HepG2 (cell line): Measurements from ENCODE around the gene SLC22A12. TPM values are rescaled to one million over a fixed set of nuclear protein-coding genes. Genes with fewer than 3 reads are reported as not detected.

Experiments used
- ATAC-seq: fragments of 200-7000 bp; cut with Tn5 transposase; 3 replicates; pipeline ENCODE4 v1.9.1; 2020; ENCODE audit warnings: mild to moderate bottlenecking, moderate library complexity
- BruUV-seq: library from RNA; stranded (reverse); fragments of 400-500 nt; replicated peaks from 2 replicates; lab custom pipeline; 2021; lab: Mats Ljungman, UMichigan
- CTCF ChIA-PET: fragments of 300-600 bp; formaldehyde crosslinking; extraction: SDS; loops from one replicate; lab custom pipeline; 2021; ENCODE audit warnings: low total read pairs, inconsistent platforms, low intra/inter-chr PET ratio; lab: Yijun Ruan, JAX
- POLR2A ChIA-PET: fragments of 350-600 bp; sonication (Branson Sonifier 250); formaldehyde crosslinking; loops from one replicate; lab custom pipeline; 2020; ENCODE audit warnings: antibody characterized with exemption, inconsistent platforms; lab: Yijun Ruan, JAX
- DNase-seq: peaks from one replicate; pipeline ENCODE4 v3.0.0-alpha.2; 2015; ENCODE audit warnings: low spot score
- FAIRE-seq: peaks from 3 replicates; lab custom pipeline; 2011; peaks lifted over from hg19 to GRCh38; lab: Jason Lieb, UNC
- H2AFZ ChIP-seq: one replicate; pipeline ENCODE4 v1.6.1; 2011; ENCODE audit warnings: low read length, inconsistent platforms
- H3K27ac ChIP-seq: fragments of 300-600 bp; 3 replicates; pipeline ENCODE4 v1.8.0; 2011; ENCODE audit warnings: mixed run types, mild to moderate bottlenecking, mixed read lengths, low read length, inconsistent platforms; ENCODE audit not compliant: insufficient read depth; ENCODE audit errors: extremely low read length
- H3K27me3 ChIP-seq, 2 experiments: fragments of 200-600 bp in 1 of 2; 2 replicates in 1 of 2; 3 replicates in 1 of 2; pipeline versions ENCODE4 v1.6.0 to v1.8.0; 2011; ENCODE audit warnings: low read length in 2 of 2, mild to moderate bottlenecking in 2 of 2, moderate library complexity in 2 of 2, inconsistent platforms in 1 of 2; ENCODE audit not compliant: insufficient read depth in 2 of 2, control insufficient read depth in 1 of 2
- H3K36me3 ChIP-seq, 2 experiments: fragments of 200-600 bp in 1 of 2; replicated peaks in 1 of 2; 2 replicates in 1 of 2; 3 replicates in 1 of 2; pipeline versions ENCODE4 v1.5.1 to v1.8.0; 2011; ENCODE audit warnings: low read length in 2 of 2, inconsistent platforms in 1 of 2; ENCODE audit not compliant: insufficient read depth in 2 of 2, control insufficient read depth in 1 of 2
- H3K4me1 ChIP-seq: 2 replicates; pipeline ENCODE4 v1.5.1; 2012; ENCODE audit warnings: low read length, inconsistent platforms; ENCODE audit not compliant: insufficient read depth
- H3K4me2 ChIP-seq: 2 replicates; pipeline ENCODE4 v1.6.0; 2011; ENCODE audit warnings: low read depth, low read length, inconsistent platforms
- H3K4me3 ChIP-seq, 3 experiments: fragments of 200-600 bp in 1 of 3; sonication (generic), shearing (Covaris generic) in 1 of 3; replicated peaks in 1 of 3; 2 replicates each; pipeline ENCODE4 v1.5.1; 2011 to 2016; ENCODE audit warnings: low read length in 3 of 3, inconsistent platforms in 2 of 3, low read depth in 2 of 3, mild to moderate bottlenecking in 2 of 3, control low read depth in 1 of 3, mixed read lengths in 1 of 3; ENCODE audit not compliant: insufficient read depth in 1 of 3
- H3K79me2 ChIP-seq: one replicate; pipeline ENCODE4 v1.6.1; 2011; ENCODE audit warnings: low read length, inconsistent platforms; ENCODE audit not compliant: insufficient read depth
- H3K9ac ChIP-seq: 2 replicates; pipeline ENCODE4 v1.6.0; 2011; ENCODE audit warnings: mild to moderate bottlenecking, low read depth, low read length, inconsistent platforms; ENCODE audit not compliant: insufficient read depth
- H3K9me3 ChIP-seq: 2 replicates; pipeline ENCODE4 v1.5.1; 2012; ENCODE audit warnings: mild to moderate bottlenecking, low read length
- H4K20me1 ChIP-seq: 2 replicates; pipeline ENCODE4 v1.6.0; 2011; ENCODE audit warnings: inconsistent platforms, mild to moderate bottlenecking, low read length, moderate library complexity; ENCODE audit not compliant: insufficient read depth
- DMAP1 ChIP-seq: IDR thresholded peaks from 2 replicates; pipeline ENCODE4 v1.6.1; 2016
- ZFP91 ChIP-seq: sonication (generic); formaldehyde crosslinking; IDR thresholded peaks from 2 replicates; pipeline ENCODE4 v1.9.0; 2022; ENCODE audit warnings: missing genetic modification reagents, mild to moderate bottlenecking, borderline replicate concordance
- ZNF20 ChIP-seq: sonication (generic); formaldehyde crosslinking; IDR thresholded peaks from 2 replicates; pipeline ENCODE4 v1.4.0; 2020; ENCODE audit warnings: mild to moderate bottlenecking, moderate library complexity, missing genetic modification reagents
- ZNF605 ChIP-seq: sonication (generic); formaldehyde crosslinking; IDR thresholded peaks from 2 replicates; pipeline ENCODE4 v1.8.0; 2022; ENCODE audit warnings: mild to moderate bottlenecking, missing genetic modification reagents
- ZNF687 ChIP-seq: sonication (generic); formaldehyde crosslinking; IDR thresholded peaks from 2 replicates; pipeline ENCODE4 v1.5.1; 2020; ENCODE audit warnings: mild to moderate bottlenecking, missing genetic modification reagents, moderate library complexity
- ZNF773 ChIP-seq: sonication (generic); formaldehyde crosslinking; IDR thresholded peaks from 2 replicates; pipeline ENCODE4 v1.4.0; 2020; ENCODE audit warnings: missing genetic modification reagents, borderline replicate concordance
- WGBS: methylation state at CpG from one replicate; pipeline ENCODE4 v1.1.6; 2017; ENCODE audit warnings: low lambda C conversion rate; 5-methylcytosine and 5-hydroxymethylcytosine counted together
- in situ Hi-C: cut with HindIII; loops from 2 replicates; pipeline ENCODE4 v1.10.0; 2017; ENCODE audit warnings: low pct_unique_long_range_greater_than_20kb; ENCODE audit not compliant: extremely low pct_ligation_motif_present
- intact Hi-C: fragments of 100-400 bp; cut with micrococcal nuclease; formaldehyde crosslinking; loops from one replicate; pipeline ENCODE4 v1.10.0; 2022; ENCODE audit not compliant: unreplicated experiment
- polyA plus RNA-seq, 8 experiments: library from polyadenylated mRNA; depleted of rRNA in 3 of 8; stranded (reverse) in 7 of 8; unstranded in 1 of 8; fragments of >200 nt; fragmentation: Illumina TruSeq in 4 of 8; extraction: Trizol in 4 of 8; gene quantifications; 2 replicates each; pipeline versions ENCODE4 v1.2.1 to v1.2.3, GENCODE V29; 2011 to 2016; ENCODE audit warnings: low read depth in 4 of 8, missing spikeins in 1 of 8, mixed read lengths in 1 of 8; ENCODE audit not compliant: insufficient read depth in 1 of 8
- total RNA-seq, 5 experiments: library from RNA; depleted of rRNA; stranded (reverse); fragments of >200 nt; fragmentation: Illumina TruSeq; extraction: Trizol; gene quantifications; 2 replicates each; pipeline ENCODE4 v1.2.3, GENCODE V29; 2016; ENCODE audit warnings: low read depth in 1 of 5

Gene SLC22A12
- total and polyA plus RNA-seq, 2 of the 13 experiments (the other 11 are each of a cell fraction or from before 2014, with no cell fraction given) = not detected

- Histone ChIP-seq H3K4me1 (peaks cover 24% of the 10 kb centered on the region), H3K4me2 (no peak overlapping the region), H3K36me3 (no peaks in the 10 kb centered on the region), H2AFZ (no peak overlapping the region), H3K27ac (no peak overlapping the region), H3K27me3 (peaks cover 0 to 7% of the 10 kb centered on the region in 2 experiments; a peak in 3 of 5 replicates), H3K9me3 (no peaks in the 10 kb centered on the region), H3K9ac (no peak overlapping the region), H3K4me3 (no peak overlapping the region), H3K79me2 (no peaks in the 10 kb centered on the region), H4K20me1 (no peaks in the 10 kb centered on the region)
- no peak for ATAC-seq
- intact Hi-C loops = no loop called here
- CTCF ChIA-PET = no interaction called here
- POLR2A ChIA-PET = no interaction called here
- TF ChIP-seq ZNF773 (CRISPR knock-in tag) (no peak), ZNF605 (no peak), DMAP1 (CRISPR knock-in tag) (no peak)
- no peak for DNase-seq
- 63% methylated on average over 2 of the region's 2 CpGs for WGBS
- no TSS peak for BruUV-seq
- FAIRE-seq = no peak
- in situ Hi-C loops = no loop called here
Measured at GRCh38 chr11:64588701-64589100, 2.3 kb upstream of the SLC22A12 start.

- no peak for TF ChIP-seq ZNF20
- TF ChIP-seq ZNF687 (CRISPR knock-in tag) = peak; percentile 39; the same call in 1 of the 2 replicates
- 0 out of 2 replicates have a peak, but pooled peaks have one; percentile 14 for TF ChIP-seq ZFP91 (CRISPR knock-in tag)
- Histone ChIP-seq H4K20me1 (no peaks in the 10 kb centered on the region), H3K9me3 (peaks cover 20% of the 10 kb centered on the region), H3K9ac (no peak overlapping the region), H3K4me1 (peaks cover 18% of the 10 kb centered on the region), H3K36me3 (no peaks in the 10 kb centered on the region), H2AFZ (no peak overlapping the region), H3K4me2 (peak overlapping the region; percentile 35), H3K4me3 (no peak overlapping the region; a peak in 1 of 6 replicates), H3K79me2 (no peaks in the 10 kb centered on the region), H3K27ac (no peak overlapping the region), H3K27me3 (peaks cover 0 to 7% of the 10 kb centered on the region in 2 experiments; a peak in 2 of 5 replicates)
- ChIA-PET POLR2A (no interaction called here), CTCF (no interaction called here)
- no peak for FAIRE-seq
- 49% methylated on average over 20 of the region's 36 CpGs for WGBS
- intact Hi-C loops (no loop called here), in situ Hi-C loops (no loop called here)
- BruUV-seq = no TSS peak
- ATAC-seq = peak; percentile 72
- DNase-seq = no peak
Measured at GRCh38 chr11:64591257-64592233, 525 bp downstream of the SLC22A12 start.
